IPS DF 6.9 (cell line): ENCODE results near the gene EWSR1.
"Not testable (repeated sequence)": the region's sequence is repeated elsewhere in the genome, so short reads cannot be mapped to it uniquely, and the experiment has no call there.

Experiments used
- DNase-seq: peaks from one replicate; pipeline ENCODE4 v3.0.0-alpha.2; 2013; ENCODE audit warnings: low read depth, low spot score
- H3K27ac ChIP-seq: one replicate; pipeline ENCODE4 v1.5.1; 2013; ENCODE audit warnings: low read length, control low read depth
- H3K27me3 ChIP-seq: 2 replicates; pipeline ENCODE4 v1.6.1; 2013; ENCODE audit warnings: mild to moderate bottlenecking, low read length; ENCODE audit not compliant: control insufficient read depth, insufficient read depth
- H3K36me3 ChIP-seq: 2 replicates; pipeline ENCODE4 v1.6.1; 2013; ENCODE audit warnings: low read length; ENCODE audit not compliant: control insufficient read depth, insufficient read depth
- H3K4me1 ChIP-seq: 2 replicates; pipeline ENCODE4 v1.6.1; 2013; ENCODE audit warnings: low read length; ENCODE audit not compliant: control insufficient read depth, insufficient read depth
- H3K4me3 ChIP-seq: 2 replicates; pipeline ENCODE4 v1.5.1; 2013; ENCODE audit warnings: mild to moderate bottlenecking, low read length
- H3K9me3 ChIP-seq: 2 replicates; pipeline ENCODE4 v1.6.1; 2013; ENCODE audit warnings: low read length, inconsistent platforms; ENCODE audit not compliant: control insufficient read depth, insufficient read depth
- WGBS: extraction: QIAGEN DNeasy Blood & Tissue Kit; methylation state at CpG from one replicate; pipeline ENCODE4 v1.1.7; 2013; ENCODE audit warnings: mixed read lengths, missing lambda C conversion rate; ENCODE audit not compliant: insufficient read length, insufficient coverage; 5-methylcytosine and 5-hydroxymethylcytosine counted together

EWSR1 gene

GRCh38 chr22:29339381-29340235 lies 71.5 kb downstream of the EWSR1 start:
- H3K4me3 ChIP-seq: no peak overlapping the region
- H3K4me1 ChIP-seq: no peaks in the 10 kb centered on the region
- peaks cover 38% of the 10 kb centered on the region for H3K36me3 ChIP-seq
- no peak overlapping the region for H3K27ac ChIP-seq
- no peaks in the 10 kb centered on the region for H3K9me3 ChIP-seq
- no CpG with 5 or more reads among the region's 23 CpGs for WGBS
- no peak for DNase-seq
- H3K27me3 ChIP-seq: no peaks in the 10 kb centered on the region

- Histone ChIP-seq H3K9me3 (no peaks in the 10 kb centered on the region), H3K36me3 (peaks cover 35% of the 10 kb centered on the region), H3K27me3 (no peaks in the 10 kb centered on the region), H3K4me3 (no peak overlapping the region), H3K4me1 (no peaks in the 10 kb centered on the region), H3K27ac (no peak overlapping the region)
- WGBS: no CpG with 5 or more reads among the region's 8 CpGs
- no peak for DNase-seq
Observed at GRCh38 chr22:29340566-29340965, 72.5 kb downstream of the EWSR1 start.

GRCh38 chr22:29341056-29341848 lies 73.2 kb downstream of the EWSR1 start:
- DNase-seq: no peak
- Histone ChIP-seq H3K36me3 (peaks cover 30% of the 10 kb centered on the region), H3K27ac (no peak overlapping the region), H3K27me3 (no peaks in the 10 kb centered on the region), H3K4me3 (no peak overlapping the region), H3K9me3 (no peaks in the 10 kb centered on the region), H3K4me1 (no peaks in the 10 kb centered on the region)
- no CpG with 5 or more reads among the region's 25 CpGs for WGBS

GRCh38 chr22:29341849-29342127 lies 73.7 kb downstream of the EWSR1 start:
- Histone ChIP-seq H3K27ac (no peak overlapping the region), H3K4me1 (no peaks in the 10 kb centered on the region), H3K27me3 (no peaks in the 10 kb centered on the region), H3K9me3 (no peaks in the 10 kb centered on the region), H3K36me3 (peaks cover 29% of the 10 kb centered on the region), H3K4me3 (no peak overlapping the region)
- DNase-seq: no peak
- no CpG with 5 or more reads among the region's 2 CpGs for WGBS

GRCh38 chr22:29342177-29342576 lies 74.1 kb downstream of the EWSR1 start:
- no CpG with 5 or more reads among the region's 6 CpGs for WGBS
- Histone ChIP-seq H3K4me3 (no peak overlapping the region), H3K27ac (no peak overlapping the region), H3K4me1 (no peaks in the 10 kb centered on the region), H3K36me3 (peaks cover 29% of the 10 kb centered on the region), H3K27me3 (no peaks in the 10 kb centered on the region), H3K9me3 (no peaks in the 10 kb centered on the region)
- no peak for DNase-seq

- WGBS: no CpG with 5 or more reads among the region's 10 CpGs
- Histone ChIP-seq H3K36me3 (peaks cover 32% of the 10 kb centered on the region), H3K4me3 (no peak overlapping the region), H3K4me1 (no peaks in the 10 kb centered on the region), H3K9me3 (no peaks in the 10 kb centered on the region), H3K27ac (no peak overlapping the region), H3K27me3 (no peaks in the 10 kb centered on the region)
- no peak for DNase-seq
Observed at GRCh38 chr22:29342577-29343312, 74.7 kb downstream of the EWSR1 start.

GRCh38 chr22:29343313-29343805 lies 75.3 kb downstream of the EWSR1 start:
- Histone ChIP-seq H3K9me3 (no peaks in the 10 kb centered on the region), H3K27me3 (no peaks in the 10 kb centered on the region), H3K27ac (no peak overlapping the region), H3K36me3 (peaks cover 32% of the 10 kb centered on the region), H3K4me3 (no peak overlapping the region), H3K4me1 (no peaks in the 10 kb centered on the region)
- WGBS: no CpG with 5 or more reads among the region's 7 CpGs
- no peak for DNase-seq

GRCh38 chr22:29344137-29344536 lies 76.1 kb downstream of the EWSR1 start:
- DNase-seq: no peak
- WGBS: no CpG with 5 or more reads among the region's 5 CpGs
- no peak overlapping the region for H3K27ac ChIP-seq
- H3K9me3 ChIP-seq: no peaks in the 10 kb centered on the region
- no peaks in the 10 kb centered on the region for H3K4me1 ChIP-seq
- no peaks in the 10 kb centered on the region for H3K27me3 ChIP-seq
- H3K36me3 ChIP-seq: peaks cover 29% of the 10 kb centered on the region
- no peak overlapping the region for H3K4me3 ChIP-seq

- peaks cover 31% of the 10 kb centered on the region for H3K36me3 ChIP-seq
- not testable (repeated sequence) for H3K4me1 ChIP-seq, H3K27ac ChIP-seq, H3K4me3 ChIP-seq, H3K27me3 ChIP-seq, H3K9me3 ChIP-seq, DNase-seq
- WGBS: no CpG with 5 or more reads among the region's 5 CpGs
Observed at GRCh38 chr22:29344889-29345288, 76.8 kb downstream of the EWSR1 start.

GRCh38 chr22:29345932-29346331 lies 77.9 kb downstream of the EWSR1 start:
- H3K27me3 ChIP-seq: no peaks in the 10 kb centered on the region
- H3K27ac ChIP-seq: no peak overlapping the region
- H3K4me3 ChIP-seq: no peak overlapping the region
- H3K4me1 ChIP-seq: no peaks in the 10 kb centered on the region
- no peaks in the 10 kb centered on the region for H3K9me3 ChIP-seq
- H3K36me3 ChIP-seq: peaks cover 31% of the 10 kb centered on the region
- no peak for DNase-seq
